ENCODE data around the gene WNT1.

WNT1 gene

GRCh38 chr12:48961331-48961730, 16.8 kb upstream of the WNT1 start:
- DNase-seq (ENCODE audit: low read depth) = no peak

DNA sequence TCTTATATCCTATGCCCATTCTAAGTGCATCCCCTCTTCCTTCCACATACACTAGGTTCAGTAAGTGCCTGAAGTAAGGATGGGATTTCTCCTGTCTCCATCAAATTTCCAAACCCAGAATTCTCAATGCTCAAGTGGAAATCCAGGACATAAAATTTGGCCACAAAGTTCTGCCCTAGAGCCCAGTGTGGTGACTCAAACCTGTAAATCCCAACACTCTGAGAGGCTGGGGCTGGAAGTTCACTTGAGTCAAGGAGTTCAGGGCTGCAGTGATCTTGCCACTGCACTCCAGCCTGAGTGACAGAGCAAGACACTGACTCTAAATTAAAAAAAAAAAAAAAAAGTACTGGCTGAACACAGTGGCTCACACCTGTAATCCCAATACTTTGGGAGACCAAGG, 16.3 kb upstream of the WNT1 start:
- DNase-seq (ENCODE audit: low read depth) = no peak

DNA sequence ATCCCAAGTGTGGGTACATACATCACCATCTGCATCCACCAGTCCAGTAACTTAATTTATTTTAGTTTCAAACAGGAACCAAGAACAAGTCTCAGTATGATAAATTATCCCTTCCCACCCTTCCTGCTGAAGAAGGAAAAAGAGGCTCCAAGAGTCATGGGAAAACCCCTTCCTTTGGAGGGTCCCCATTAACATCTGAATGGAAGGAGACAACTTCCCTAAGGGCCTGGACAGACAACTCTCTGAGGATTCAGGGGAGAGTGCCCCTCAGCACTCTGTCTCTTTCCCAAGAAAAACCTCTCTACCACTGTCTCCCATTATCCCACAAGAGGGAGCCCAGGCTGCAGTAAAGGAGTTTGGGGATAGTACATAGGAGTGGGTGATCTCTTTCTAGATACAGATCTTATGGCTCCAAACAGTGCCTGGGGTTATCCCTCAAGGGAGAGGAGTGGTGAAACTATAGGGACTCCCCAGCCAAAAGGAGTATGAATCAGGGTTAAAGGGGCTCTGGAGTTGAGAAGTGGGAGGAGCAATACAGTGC, 12.8 kb upstream of the WNT1 start:
- DNase-seq (ENCODE audit: low read depth) = no peak

GRCh38 chr12:48966177-48966895, 11.8 kb upstream of the WNT1 start:
- no peak for DNase-seq (ENCODE audit: low read depth)

- no peak for DNase-seq (ENCODE audit: low read depth)
Observed at GRCh38 chr12:48967991-48968390, 10.1 kb upstream of the WNT1 start.

DNA sequence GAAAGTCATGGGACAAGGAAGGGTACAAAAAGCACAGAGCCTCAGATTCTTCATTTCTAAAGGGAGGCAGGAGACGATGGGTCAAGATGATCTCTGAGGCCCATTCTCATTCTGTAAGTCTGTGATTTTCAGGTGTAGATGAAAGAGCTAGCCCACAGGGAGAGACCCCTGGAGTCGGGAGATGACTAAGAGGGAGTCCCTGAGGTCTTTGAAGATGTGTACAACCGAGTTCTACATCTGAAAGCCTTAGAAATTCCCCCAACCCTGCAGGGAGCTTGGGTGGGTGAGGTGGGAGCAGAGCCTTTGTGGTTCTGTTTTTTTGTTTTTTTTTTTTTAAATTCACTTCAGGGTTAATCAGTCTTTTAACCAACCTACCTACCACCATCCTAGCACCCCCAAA, 9.7 kb upstream of the WNT1 start:
- DNase-seq (ENCODE audit: low read depth) = no peak

- no peak for DNase-seq (ENCODE audit: low read depth)
Observed at GRCh38 chr12:48969160-48969771, 8.9 kb upstream of the WNT1 start.

DNA sequence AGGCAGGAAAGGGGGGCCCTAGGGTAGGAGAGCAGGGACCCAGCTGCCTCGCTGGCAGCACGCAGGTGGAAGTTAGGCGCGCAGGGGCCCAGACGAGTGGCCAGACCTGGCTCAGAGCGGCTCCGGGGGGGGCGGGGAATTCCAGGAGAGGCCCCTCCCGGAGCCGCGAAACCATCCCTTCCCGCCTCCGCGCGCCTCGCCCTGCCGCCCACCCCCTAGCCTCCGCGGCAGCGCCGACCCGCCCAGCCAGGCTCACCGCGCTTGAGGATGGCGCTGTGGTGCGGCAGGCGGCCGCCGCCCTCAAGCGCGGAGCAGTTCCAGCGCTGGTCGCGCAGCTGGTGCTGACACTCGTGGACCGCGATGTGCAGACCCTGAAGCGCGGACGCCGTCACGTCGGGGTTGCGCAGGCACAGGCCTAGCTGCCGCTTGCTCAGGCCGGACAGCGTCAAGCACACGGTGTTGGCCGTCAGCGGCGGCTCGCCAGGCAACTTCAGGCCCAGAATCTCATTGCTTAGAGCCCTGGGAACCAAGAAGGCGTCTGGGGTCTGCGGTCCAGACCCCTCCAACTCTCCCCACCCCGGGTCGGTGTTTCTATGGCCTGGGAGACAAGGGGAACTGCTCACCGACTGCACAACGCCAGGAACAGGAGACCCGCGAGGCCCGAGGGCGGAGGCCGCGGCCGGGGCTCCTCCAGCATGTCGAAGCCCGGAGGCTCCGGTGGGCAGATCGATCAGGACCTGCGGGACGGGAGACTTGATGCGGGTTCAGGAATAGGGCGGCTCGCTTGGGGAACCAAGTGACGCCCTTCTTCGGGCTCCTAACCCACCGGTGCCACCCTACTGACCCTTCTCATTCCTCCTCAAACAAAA, 8.1 kb upstream of the WNT1 start:
- no peak for DNase-seq (ENCODE audit: low read depth)

- no peak for DNase-seq (ENCODE audit: low read depth)
Observed at GRCh38 chr12:48970702-48971334, 7.3 kb upstream of the WNT1 start.

DNA sequence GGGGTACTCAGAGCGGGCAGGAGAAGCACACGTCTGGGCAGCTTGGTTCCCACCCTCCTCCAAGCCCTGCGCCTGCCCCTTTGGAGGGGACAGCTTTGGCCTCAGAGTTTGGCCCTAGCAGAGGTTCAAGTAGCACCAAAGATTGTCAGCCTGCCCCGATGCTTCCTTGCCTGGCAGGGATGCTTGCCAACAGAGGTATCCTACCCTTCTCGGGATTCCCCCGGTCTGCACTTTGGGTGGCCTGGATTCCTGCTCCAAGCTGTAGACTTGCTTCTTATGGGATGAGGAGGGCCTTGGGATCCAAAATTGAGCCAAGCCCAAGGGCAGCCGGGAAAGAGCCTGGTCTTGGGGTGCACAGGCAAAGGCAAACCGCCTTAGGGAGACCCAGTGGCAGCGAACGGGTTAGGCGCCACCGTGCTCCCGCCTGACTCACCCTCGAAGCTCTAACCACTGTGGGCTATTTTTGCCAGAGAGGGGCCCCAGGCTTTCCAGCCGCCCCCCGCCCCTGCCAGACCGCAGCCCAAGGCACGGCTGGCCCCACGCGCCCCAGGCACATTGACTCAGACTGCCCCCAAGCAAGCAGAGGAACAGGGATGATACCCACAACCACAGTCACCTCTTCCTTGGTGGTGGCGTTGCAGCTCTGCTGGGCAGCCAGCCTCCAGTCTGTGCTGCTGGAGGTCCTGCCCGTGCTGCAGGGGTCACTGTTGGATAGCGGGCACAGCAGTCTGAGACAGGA, 5.7 kb upstream of the WNT1 start:
- no peak for DNase-seq (ENCODE audit: low read depth)

DNA sequence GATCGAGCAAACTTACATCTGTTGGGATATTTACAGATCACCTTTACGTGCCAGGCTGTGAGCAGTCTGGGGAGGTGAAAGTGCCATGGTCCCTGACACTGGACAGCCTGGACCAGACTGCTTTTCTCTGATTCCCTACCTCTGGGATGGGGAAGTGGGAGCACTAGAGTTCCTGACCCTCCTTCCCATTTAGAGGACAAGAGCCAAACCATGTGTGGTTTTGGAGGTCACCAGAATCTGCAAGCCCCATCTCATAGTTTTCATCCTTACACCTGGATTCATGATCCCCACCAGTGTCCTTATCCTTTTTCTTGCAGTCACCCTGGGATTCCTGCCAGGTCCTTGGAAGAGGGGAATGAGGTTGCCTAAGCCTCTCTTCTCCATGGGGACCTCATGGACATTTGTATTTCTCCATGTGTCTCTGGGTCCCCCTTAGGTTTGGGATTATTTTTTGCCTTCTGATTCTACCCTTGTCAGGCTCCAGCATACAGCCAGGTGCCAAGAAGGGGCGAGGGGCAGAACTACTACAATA, 5.1 kb upstream of the WNT1 start:
- DNase-seq (ENCODE audit: low read depth) = no peak

DNA sequence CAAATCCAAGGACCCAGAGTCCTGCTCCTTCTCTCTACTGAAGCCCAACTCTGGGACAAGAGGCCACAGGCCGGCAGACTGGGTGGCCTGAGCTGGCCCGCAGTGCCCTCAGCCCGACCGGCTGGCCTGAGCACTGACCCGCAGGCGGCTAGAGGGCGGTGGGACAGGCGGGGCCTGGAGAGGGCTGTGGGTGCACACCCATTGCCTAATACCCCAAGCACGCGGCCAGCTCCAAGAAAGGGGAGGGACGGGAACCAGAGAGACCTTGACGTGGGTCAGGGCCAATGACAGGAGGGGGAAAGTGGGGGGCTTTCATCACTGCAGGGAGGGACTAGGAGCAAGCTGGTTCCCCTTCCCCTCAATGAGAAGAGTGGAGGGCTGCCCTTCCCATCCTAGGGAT, 4.6 kb upstream of the WNT1 start:
- DNase-seq (ENCODE audit: low read depth) = no peak

DNA sequence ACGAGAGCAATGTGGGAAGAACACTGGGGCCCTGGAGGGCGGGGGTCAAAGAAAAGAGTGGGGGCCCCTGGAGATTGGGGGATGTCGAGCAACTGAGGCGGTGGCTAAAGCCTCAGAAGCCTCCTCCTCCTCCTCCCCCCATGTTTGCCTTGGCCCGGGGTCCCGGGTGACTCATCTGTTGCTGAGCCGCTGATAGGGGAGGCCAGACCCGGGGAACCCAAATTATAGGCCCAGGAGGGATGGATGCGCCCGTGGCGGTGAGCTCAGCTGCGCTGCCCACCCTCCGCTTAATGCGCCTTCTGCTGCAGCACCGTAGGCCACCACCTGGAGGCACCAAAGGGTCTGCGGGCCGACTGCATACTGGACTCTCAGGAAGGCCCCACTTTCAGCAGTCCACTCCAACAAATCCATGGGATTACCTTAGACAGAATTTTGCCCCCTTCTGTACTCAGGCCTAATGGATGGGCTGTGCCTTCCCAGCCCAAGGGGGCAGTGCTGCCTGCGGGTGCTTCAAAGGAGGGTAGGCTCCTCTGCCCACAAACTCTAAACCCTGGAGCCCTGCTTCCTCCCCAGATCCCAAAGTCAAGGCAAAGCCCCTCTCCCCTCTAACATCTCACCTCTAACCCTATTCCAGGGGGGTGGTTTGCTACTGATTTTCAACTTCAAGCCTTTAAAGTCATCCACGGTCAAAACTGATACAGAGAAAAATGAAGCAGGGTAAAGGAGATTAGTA, 4.0 kb upstream of the WNT1 start:
- DNase-seq (ENCODE audit: low read depth) = no peak

DNA sequence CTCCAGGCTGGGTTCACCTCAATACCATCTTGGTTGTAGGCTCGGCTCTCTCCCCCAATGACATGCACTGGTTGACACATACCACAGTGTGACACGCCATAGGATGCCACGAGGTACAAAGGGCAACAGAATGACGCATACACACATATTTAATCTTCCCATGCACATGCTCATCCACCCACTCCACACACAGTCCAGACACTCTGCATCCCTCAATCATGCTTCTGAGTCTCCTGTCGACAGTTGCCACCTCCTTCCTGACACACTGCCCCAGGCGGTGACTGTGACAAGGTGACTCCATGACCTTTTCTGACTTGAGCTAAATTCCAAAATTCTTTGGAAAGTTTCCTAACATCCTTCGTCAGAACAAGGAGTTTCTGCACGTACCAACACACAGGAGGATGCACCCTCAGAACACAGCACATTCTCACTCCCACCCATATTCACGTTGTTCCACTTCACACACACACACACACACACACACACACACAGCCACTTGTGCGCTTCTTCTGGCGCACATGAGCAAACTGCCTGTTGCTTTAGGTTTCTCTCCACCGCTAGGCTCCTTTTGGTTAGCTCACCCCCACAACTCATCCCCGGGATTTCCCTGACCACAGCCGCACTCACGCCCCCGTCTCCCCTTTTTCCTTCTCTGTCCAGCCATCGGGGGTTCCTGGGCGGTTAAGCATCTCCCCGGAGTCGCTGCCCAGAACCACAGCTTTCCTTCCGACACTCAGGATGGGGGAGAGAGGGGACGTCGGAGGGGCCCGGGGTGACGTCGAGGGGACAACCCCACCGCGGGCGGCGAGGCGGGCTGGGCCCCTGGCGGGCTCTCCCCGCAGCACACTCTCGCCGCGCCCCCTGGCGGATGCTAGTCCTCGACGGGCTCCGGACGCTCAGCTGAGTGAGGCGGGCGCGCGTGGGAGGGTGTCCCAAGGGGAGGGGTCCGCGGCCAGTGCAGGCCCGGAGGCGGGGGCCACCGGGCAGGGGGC, 536 bp upstream of the WNT1 start:
- DNase-seq (ENCODE audit: low read depth) = no peak

GRCh38 chr12:48978741-48979601, 849 bp downstream of the WNT1 start:
- no peak for DNase-seq (ENCODE audit: low read depth)

DNA sequence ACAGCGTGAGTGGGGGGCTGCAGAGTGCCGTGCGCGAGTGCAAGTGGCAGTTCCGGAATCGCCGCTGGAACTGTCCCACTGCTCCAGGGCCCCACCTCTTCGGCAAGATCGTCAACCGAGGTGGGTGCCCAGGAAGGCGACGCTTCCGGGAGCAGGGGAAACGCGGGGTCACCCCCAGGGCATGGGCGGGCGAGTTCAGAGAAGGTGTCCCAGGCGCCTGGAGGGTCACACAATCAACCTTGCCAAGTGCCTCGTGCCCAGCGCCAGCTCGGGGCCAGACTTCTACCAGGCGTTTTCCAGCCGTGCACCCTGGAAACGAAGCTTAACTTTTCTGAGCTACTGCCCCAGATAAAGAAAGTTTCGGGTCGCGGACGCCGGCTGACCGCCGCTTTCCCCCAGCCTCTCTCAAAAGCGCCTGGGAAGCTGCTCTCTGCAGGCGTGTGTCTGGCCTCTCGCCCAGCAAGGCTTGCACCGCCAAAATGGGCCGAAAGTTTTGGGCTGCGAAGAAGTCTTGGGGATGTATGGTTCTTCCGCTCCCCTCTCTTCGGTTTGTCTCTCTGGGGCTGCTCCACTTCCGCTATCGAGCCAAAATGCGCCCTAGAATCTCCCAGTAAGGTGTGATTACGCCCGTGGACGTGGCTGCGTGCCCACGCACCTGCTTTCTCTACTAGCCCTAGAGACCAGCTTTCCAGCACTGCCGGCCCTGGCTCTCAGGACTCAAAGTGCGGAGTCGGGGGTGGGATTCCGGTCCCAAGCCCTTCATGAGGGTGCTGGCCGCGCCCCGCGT, 1.7 kb downstream of the WNT1 start:
- no peak for DNase-seq (ENCODE audit: low read depth)

- no peak for DNase-seq (ENCODE audit: low read depth)
Observed at GRCh38 chr12:48980389-48980952, 2.3 kb downstream of the WNT1 start.

Data from GM04504 (cell line).